A549 (cell line): ENCODE results near the gene OR2T10. TPM values are rescaled to one million over a fixed set of nuclear protein-coding genes. Genes with fewer than 3 reads are reported as not detected.
A peak's percentile ranks its signal among the peaks of the same experiment; 100 is the strongest.

Experiments
- ATAC-seq, 2 experiments: fragments of 200-7000 bp in 1 of 2; fragments of >200 bp in 1 of 2; cut with Nextera tagmentation in 1 of 2; cut with Tn5 transposase in 1 of 2; 3 replicates each; pipeline versions ENCODE4 v1.8.0 to v1.9.1; 2018 to 2020; ENCODE audit warnings: mild to moderate bottlenecking in 1 of 2, moderate library complexity in 1 of 2
- CTCF ChIA-PET: fragments of 300-600 bp; sonication (Branson Sonifier 250); formaldehyde crosslinking; extraction: SDS; loops from one replicate; lab custom pipeline; 2021; ENCODE audit warnings: antibody characterized with exemption, inconsistent platforms; lab: Yijun Ruan, JAX
- POLR2A ChIA-PET: fragments of 350-600 bp; formaldehyde crosslinking; extraction: SDS; loops from one replicate; lab custom pipeline; 2021; ENCODE audit warnings: antibody characterized with exemption, inconsistent platforms; lab: Yijun Ruan, JAX
- DNase-seq, 2 experiments: peaks; one replicate each; pipeline versions ENCODE4 v3.0.0 to v3.0.0-alpha.2; 2011 to 2016; ENCODE audit warnings: low read depth in 1 of 2, low spot score in 1 of 2
- FAIRE-seq: peaks from 2 replicates; lab custom pipeline; 2011; peaks lifted over from hg19 to GRCh38; lab: Jason Lieb, UNC
- H3K27ac ChIP-seq, 2 experiments: fragments of >200 bp; sonication (Bioruptor Twin); formaldehyde crosslinking; 3 replicates each; pipeline ENCODE4 v1.5.1; 2016 to 2017
- H3K4me1 ChIP-seq: fragments of >200 bp; sonication (Bioruptor Twin); formaldehyde crosslinking; 3 replicates; pipeline ENCODE4 v1.6.1; 2016
- H3K4me2 ChIP-seq: fragments of >200 bp; sonication (Bioruptor Twin); formaldehyde crosslinking; 3 replicates; pipeline ENCODE4 v1.6.1; 2016
- H3K4me3 ChIP-seq: fragments of >200 bp; sonication (Bioruptor Twin); formaldehyde crosslinking; 3 replicates; pipeline ENCODE4 v1.5.1; 2016
- H3K9me3 ChIP-seq: fragments of >200 bp; sonication (Bioruptor Twin); formaldehyde crosslinking; 3 replicates; pipeline ENCODE4 v1.6.1; 2016
- CEBPB ChIP-seq, 2 experiments: fragments of >200 bp in 1 of 2; sonication (Bioruptor Twin) in 1 of 2; formaldehyde crosslinking in 1 of 2; IDR thresholded peaks; 2 replicates each; pipeline ENCODE4 v1.6.1; 2012 to 2016
- CHD4 ChIP-seq: fragments of 200-600 bp; sonication (generic); IDR thresholded peaks from 2 replicates; pipeline ENCODE4 v1.6.1; 2016; ENCODE audit warnings: antibody characterized with exemption, mild to moderate bottlenecking, borderline replicate concordance
- E2F6 ChIP-seq: IDR thresholded peaks from 2 replicates; pipeline ENCODE4 v1.6.1; 2012; ENCODE audit warnings: low read depth, borderline replicate concordance
- ELK1 ChIP-seq: fragments of 150-350 bp; IDR thresholded peaks from 2 replicates; pipeline ENCODE4 v1.6.1; 2014; ENCODE audit warnings: low read depth, mild to moderate bottlenecking, low read length
- HDAC2 ChIP-seq: fragments of 200-600 bp; sonication (generic); IDR thresholded peaks from 2 replicates; pipeline ENCODE4 v1.6.1; 2016
- HMGXB4 ChIP-seq: fragments of 250-450 bp; sonication (Bioruptor Pico); IDR thresholded peaks from 2 replicates; pipeline ENCODE4 v1.5.0; 2021; ENCODE audit warnings: mild to moderate bottlenecking, moderate library complexity, borderline replicate concordance
- KDM1A ChIP-seq: fragments of 200-600 bp; sonication (generic); IDR thresholded peaks from 2 replicates; pipeline ENCODE4 v1.6.1; 2016; ENCODE audit warnings: low read depth, mild to moderate bottlenecking
- KDM5A ChIP-seq: fragments of 200-600 bp; sonication (generic); IDR thresholded peaks from 2 replicates; pipeline ENCODE4 v1.6.1; 2016; ENCODE audit warnings: antibody characterized with exemption, mild to moderate bottlenecking
- MAFK ChIP-seq: fragments of 450-650 bp; IDR thresholded peaks from 2 replicates; pipeline ENCODE4 v1.6.1; 2014; ENCODE audit not compliant: partially characterized antibody
- MYC ChIP-seq: IDR thresholded peaks from 2 replicates; pipeline ENCODE4 v1.6.1; 2012; ENCODE audit warnings: mild to moderate bottlenecking, inconsistent platforms, low read length, improper control_type of control experiment, borderline replicate concordance
- NPAS2 ChIP-seq: fragments of 250-450 bp; sonication (Bioruptor Pico); IDR thresholded peaks from 2 replicates; pipeline ENCODE4 v1.8.0; 2022; ENCODE audit warnings: mild to moderate bottlenecking, moderate library complexity, borderline replicate concordance
- NR3C1 ChIP-seq: fragments of >200 bp; sonication (Bioruptor Twin); formaldehyde crosslinking; IDR thresholded peaks from 3 replicates; pipeline ENCODE4 v1.6.1; 2017
- RAD21 ChIP-seq, 2 experiments: fragments of >200 bp in 1 of 2; sonication (Bioruptor Twin) in 1 of 2; formaldehyde crosslinking in 1 of 2; IDR thresholded peaks in 1 of 2; conservative IDR thresholded peaks in 1 of 2; 2 replicates in 1 of 2; 3 replicates in 1 of 2; pipeline ENCODE4 v1.6.1; 2012 to 2018; ENCODE audit warnings: inconsistent platforms in 1 of 2
- TFCP2L1 ChIP-seq: fragments of 250-450 bp; sonication (Bioruptor Pico); IDR thresholded peaks from 2 replicates; pipeline ENCODE4 v1.5.0; 2021; ENCODE audit warnings: mild to moderate bottlenecking
- USF2 ChIP-seq: fragments of 450-650 bp; IDR thresholded peaks from 2 replicates; pipeline ENCODE4 v1.6.1; 2014; ENCODE audit warnings: antibody characterized with exemption
- WGBS: methylation state at CpG from one replicate; pipeline ENCODE4 v1.1.6; 2017; ENCODE audit errors: missing lambda C conversion rate; 5-methylcytosine and 5-hydroxymethylcytosine counted together
- polyA plus RNA-seq, 4 experiments: library from polyadenylated mRNA; depleted of rRNA in 3 of 4; stranded (reverse); fragments of >200 nt; fragmentation: RNase III in 1 of 4; extraction: RNeasy Plus Mini Kit Qiagen cat#74134 plus additional on column Dnase treatment in 1 of 4; gene quantifications; 2 replicates in 3 of 4; 3 replicates in 1 of 4; pipeline ENCODE4 v1.2.3, GENCODE V29; 2011 to 2017

The OR2T10 gene
- polyA plus RNA-seq, 2 of the 4 experiments (the other 2 are of a cell fraction), result not detected

GRCh38 chr1:248596615-248597014, 885 bp downstream of the OR2T10 start (continued):
- no peak for TF ChIP-seq HMGXB4 (CRISPR knock-in tag)

GRCh38 chr1:248593226-248593625, 4.3 kb downstream of the OR2T10 start:
- CTCF ChIA-PET, result no interaction called here

GRCh38 chr1:248592655-248593054, 4.8 kb downstream of the OR2T10 start:
- TF ChIP-seq MAFK, result peak; percentile 97
- no peak for TF ChIP-seq TFCP2L1 (CRISPR knock-in tag)
- ATAC-seq (no peak), FAIRE-seq (no peak), DNase-seq (no peak)
- ChIA-PET CTCF (no interaction called here), POLR2A (no interaction called here)
- no peak overlapping the region for H3K4me3 ChIP-seq
- H3K27ac ChIP-seq, result no peak overlapping the region
- H3K4me1 ChIP-seq, result no peaks in the 10 kb centered on the region
- no peaks in the 10 kb centered on the region for H3K9me3 ChIP-seq
- WGBS, result 0% methylated on average over 1 of the region's 1 CpG
- no peak overlapping the region for H3K4me2 ChIP-seq

More at GRCh38 chr1:248593226-248593625, 4.3 kb downstream of the OR2T10 start:
- Histone ChIP-seq H3K4me2 (no peak overlapping the region), H3K9me3 (no peaks in the 10 kb centered on the region), H3K4me1 (no peaks in the 10 kb centered on the region), H3K27ac (no peak overlapping the region), H3K4me3 (no peak overlapping the region)
- WGBS, result 17% methylated on average over 5 of the region's 5 CpGs
- no peak for FAIRE-seq
- ATAC-seq, result no peak
- POLR2A ChIA-PET, result no interaction called here
- TF ChIP-seq E2F6 (no peak), HMGXB4 (CRISPR knock-in tag) (no peak), NR3C1 (no peak), CHD4 (no peak), KDM1A (no peak), CEBPB (IDR thresholded peaks at IDR 0.05) (no peak), MYC (no peak), NPAS2 (CRISPR knock-in tag) (no peak), ELK1 (no peak), HDAC2 (no peak), USF2 (no peak), RAD21 (conservative IDR thresholded peaks at IDR 0.05 in 1 of 2, IDR thresholded peaks at IDR 0.05 in 1 of 2) (no peak), KDM5A (no peak)
- no peak for DNase-seq
